Measurements from ENCODE around the gene CDC42SE1.

DNA sequence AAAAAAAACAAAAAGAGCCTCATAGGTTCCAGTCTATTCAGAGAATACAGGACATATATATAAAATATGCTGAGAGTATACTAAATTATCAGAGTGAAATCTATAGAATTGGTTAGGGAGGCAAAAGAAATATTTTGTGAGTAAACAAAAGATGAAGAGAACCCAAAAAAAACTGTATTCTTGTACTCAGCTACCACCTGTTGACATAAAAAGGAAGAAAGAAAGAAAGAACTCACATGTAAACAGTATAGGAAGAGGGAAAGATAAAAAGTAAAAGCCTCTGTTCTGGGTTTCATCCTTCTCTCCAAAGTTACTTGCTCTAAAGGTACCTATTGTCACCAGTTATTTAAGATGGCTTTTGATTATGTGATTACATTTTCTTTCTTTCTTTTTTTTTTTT, 33.0 kb downstream of the CDC42SE1 start:
- TF ChIP-seq POLR2AphosphoS5 (IDR thresholded peaks at IDR 0.05; ENCODE audit: low read depth, low read length) (no peak), POLR2A (IDR thresholded peaks at IDR 0.05; ENCODE audit: low read depth, low read length) (no peak), TAF1 (IDR thresholded peaks at IDR 0.05; ENCODE audit: borderline replicate concordance, low read depth, low read length) (no peak)

Measured in GM12892 (cell line).